Endothelial cell of umbilical vein (primary cell): ENCODE measurements around the gene LDLRAD4.

Source experiments
- MYC ChIP-seq: IDR thresholded peaks from one replicate; pipeline ENCODE4 v1.6.1; 2011; ENCODE audit warnings: mild to moderate bottlenecking, low read depth, low read length
- POLR2AphosphoS5 ChIP-seq: IDR thresholded peaks from 2 replicates; pipeline ENCODE4 v1.6.1; 2012; ENCODE audit warnings: low read depth, mild to moderate bottlenecking, control low read depth, low read length, moderate library complexity; ENCODE audit not compliant: insufficient read depth
- TF ChIP-seq, protein P1 (sequence below), 2 donors: IDR thresholded peaks; 1 replicate in 1 of 2; 2 replicates in 1 of 2; pipeline ENCODE4 v1.5.1; 2011; ENCODE audit warnings: low read length in 2 of 2, mild to moderate bottlenecking in 2 of 2, moderate library complexity in 2 of 2, control low read depth in 1 of 2, inconsistent platforms in 1 of 2, low read depth in 1 of 2; ENCODE audit not compliant: insufficient read depth in 1 of 2; ENCODE audit errors: extremely low read depth in 1 of 2

DNA sequence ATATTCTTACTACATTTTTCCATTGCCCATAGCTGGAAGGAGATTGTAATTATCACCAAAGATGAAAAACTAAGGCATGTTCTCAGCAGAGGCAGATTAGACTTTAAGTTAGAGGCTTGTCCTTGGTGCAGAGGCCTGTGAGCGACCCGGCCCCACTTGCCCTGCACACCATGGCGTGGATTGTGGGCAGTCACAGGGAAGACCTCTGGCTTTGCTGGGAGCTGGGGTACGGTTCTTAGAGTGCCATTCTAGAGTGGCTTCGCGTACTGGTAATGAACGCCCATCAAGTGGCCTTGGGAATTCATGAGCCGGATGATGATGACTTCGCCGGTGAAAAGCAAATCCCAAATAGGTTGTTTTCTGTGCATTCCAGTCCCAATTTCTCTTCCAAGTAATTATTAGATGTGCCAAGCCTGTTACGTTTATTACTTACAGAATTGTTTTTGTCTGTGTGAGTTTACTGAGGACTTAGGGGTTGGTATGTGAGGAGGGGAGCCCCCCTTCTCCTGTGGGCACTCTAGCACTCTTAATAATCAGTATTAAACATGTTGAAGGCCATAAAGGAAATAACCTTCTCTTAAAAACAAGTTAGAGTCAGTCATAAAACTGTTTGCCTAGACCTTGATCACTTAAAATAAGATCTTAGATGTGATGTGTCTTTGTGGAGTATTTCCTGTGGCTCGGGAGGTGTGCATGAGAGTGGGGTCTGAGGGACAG, 90.6 kb downstream of the LDLRAD4 start:
- TF ChIP-seq, protein P1, sequence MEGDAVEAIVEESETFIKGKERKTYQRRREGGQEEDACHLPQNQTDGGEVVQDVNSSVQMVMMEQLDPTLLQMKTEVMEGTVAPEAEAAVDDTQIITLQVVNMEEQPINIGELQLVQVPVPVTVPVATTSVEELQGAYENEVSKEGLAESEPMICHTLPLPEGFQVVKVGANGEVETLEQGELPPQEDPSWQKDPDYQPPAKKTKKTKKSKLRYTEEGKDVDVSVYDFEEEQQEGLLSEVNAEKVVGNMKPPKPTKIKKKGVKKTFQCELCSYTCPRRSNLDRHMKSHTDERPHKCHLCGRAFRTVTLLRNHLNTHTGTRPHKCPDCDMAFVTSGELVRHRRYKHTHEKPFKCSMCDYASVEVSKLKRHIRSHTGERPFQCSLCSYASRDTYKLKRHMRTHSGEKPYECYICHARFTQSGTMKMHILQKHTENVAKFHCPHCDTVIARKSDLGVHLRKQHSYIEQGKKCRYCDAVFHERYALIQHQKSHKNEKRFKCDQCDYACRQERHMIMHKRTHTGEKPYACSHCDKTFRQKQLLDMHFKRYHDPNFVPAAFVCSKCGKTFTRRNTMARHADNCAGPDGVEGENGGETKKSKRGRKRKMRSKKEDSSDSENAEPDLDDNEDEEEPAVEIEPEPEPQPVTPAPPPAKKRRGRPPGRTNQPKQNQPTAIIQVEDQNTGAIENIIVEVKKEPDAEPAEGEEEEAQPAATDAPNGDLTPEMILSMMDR (IDR thresholded peaks at IDR 0.05; ENCODE audit: extremely low read depth in 1 of 2, insufficient read depth in 1 of 2, low read depth in 1 of 2, low read length in 2 of 2), result no peak
- no peak for TF ChIP-seq POLR2AphosphoS5
- TF ChIP-seq MYC, result no peak
